OCI-LY7 (cell line): Measurements from ENCODE around the gene GOT2.

ENCODE experiments used
- EZH2phosphoT487 ChIP-seq: fragments of 200-600 bp; sonication (generic); IDR thresholded peaks from 2 replicates; pipeline ENCODE4 v1.6.1; 2018; ENCODE audit warnings: low read depth, borderline replicate concordance, mild to moderate bottlenecking, mixed run types, antibody characterized with exemption, low read length, moderate library complexity, mixed read lengths
- TF ChIP-seq, protein P1 (sequence below): fragments of 200-600 bp; sonication (generic); conservative IDR thresholded peaks from 2 replicates; pipeline ENCODE4 v1.5.1; 2014; ENCODE audit warnings: mild to moderate bottlenecking, antibody characterized with exemption, low read length, moderate library complexity, mixed read lengths

DNA sequence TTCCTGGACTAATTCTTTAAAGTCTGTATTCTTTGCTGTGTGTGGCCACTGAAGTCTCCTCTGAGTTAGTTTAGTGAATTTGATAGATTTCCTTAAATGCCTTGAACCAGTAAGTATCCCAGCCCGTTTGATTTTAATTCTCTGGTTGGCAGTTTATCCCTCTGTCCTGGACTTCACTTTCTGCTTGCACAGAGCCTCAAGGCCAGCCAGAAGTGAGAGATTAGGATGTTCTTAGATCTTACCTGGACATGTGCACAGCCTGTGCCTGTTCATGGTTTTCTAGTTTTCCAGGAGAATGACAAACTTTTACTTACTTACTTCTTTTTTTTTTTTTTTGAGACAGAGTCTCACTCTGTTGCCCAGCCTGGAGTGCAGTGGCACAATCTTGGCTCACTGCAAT lies 38.7 kb downstream of the GOT2 start:
- TF ChIP-seq, protein P1, sequence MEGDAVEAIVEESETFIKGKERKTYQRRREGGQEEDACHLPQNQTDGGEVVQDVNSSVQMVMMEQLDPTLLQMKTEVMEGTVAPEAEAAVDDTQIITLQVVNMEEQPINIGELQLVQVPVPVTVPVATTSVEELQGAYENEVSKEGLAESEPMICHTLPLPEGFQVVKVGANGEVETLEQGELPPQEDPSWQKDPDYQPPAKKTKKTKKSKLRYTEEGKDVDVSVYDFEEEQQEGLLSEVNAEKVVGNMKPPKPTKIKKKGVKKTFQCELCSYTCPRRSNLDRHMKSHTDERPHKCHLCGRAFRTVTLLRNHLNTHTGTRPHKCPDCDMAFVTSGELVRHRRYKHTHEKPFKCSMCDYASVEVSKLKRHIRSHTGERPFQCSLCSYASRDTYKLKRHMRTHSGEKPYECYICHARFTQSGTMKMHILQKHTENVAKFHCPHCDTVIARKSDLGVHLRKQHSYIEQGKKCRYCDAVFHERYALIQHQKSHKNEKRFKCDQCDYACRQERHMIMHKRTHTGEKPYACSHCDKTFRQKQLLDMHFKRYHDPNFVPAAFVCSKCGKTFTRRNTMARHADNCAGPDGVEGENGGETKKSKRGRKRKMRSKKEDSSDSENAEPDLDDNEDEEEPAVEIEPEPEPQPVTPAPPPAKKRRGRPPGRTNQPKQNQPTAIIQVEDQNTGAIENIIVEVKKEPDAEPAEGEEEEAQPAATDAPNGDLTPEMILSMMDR: no peak
- no peak for TF ChIP-seq EZH2phosphoT487
